GM21360 (cell line): Measurements from ENCODE around the gene CMSS1.

Experiments used
- ATAC-seq: cut with Tn5 transposase; IDR thresholded peaks from one replicate; pipeline ENCODE4 v1.9.1; 2021; ENCODE audit warnings: mild to moderate bottlenecking, moderate library complexity; ENCODE audit not compliant: unreplicated experiment

The CMSS1 gene

GRCh38 chr3:100098784-100099070 is 281.1 kb downstream of the CMSS1 start:
- ATAC-seq: no peak

- ATAC-seq: no peak
These were observed 282.0 kb downstream of the CMSS1 start for GRCh38 chr3:100099621-100100020.

- ATAC-seq: no peak
These were observed 282.8 kb downstream of the CMSS1 start for GRCh38 chr3:100100425-100100824.

GRCh38 chr3:100102757-100103156 is 285.1 kb downstream of the CMSS1 start:
- ATAC-seq: no peak

GRCh38 chr3:100103558-100104441 is 286.1 kb downstream of the CMSS1 start:
- ATAC-seq: peak; percentile 85

- ATAC-seq: peak; percentile 14
These were observed 286.8 kb downstream of the CMSS1 start for GRCh38 chr3:100104442-100104798.

- ATAC-seq: no peak
These were observed 287.3 kb downstream of the CMSS1 start for GRCh38 chr3:100104817-100105413.

GRCh38 chr3:100105501-100105900 is 287.8 kb downstream of the CMSS1 start:
- ATAC-seq: no peak

- ATAC-seq: no peak
These were observed 288.4 kb downstream of the CMSS1 start for GRCh38 chr3:100106094-100106493.

GRCh38 chr3:100106531-100107141 is 289.0 kb downstream of the CMSS1 start:
- no peak for ATAC-seq

- no peak for ATAC-seq
These were observed 289.7 kb downstream of the CMSS1 start for GRCh38 chr3:100107221-100107814.

GRCh38 chr3:100108464-100109079 is 290.9 kb downstream of the CMSS1 start:
- no peak for ATAC-seq

- no peak for ATAC-seq
These were observed 292.5 kb downstream of the CMSS1 start for GRCh38 chr3:100110162-100110561.

GRCh38 chr3:100111728-100112127 is 294.1 kb downstream of the CMSS1 start:
- no peak for ATAC-seq

GRCh38 chr3:100113723-100114412 is 296.2 kb downstream of the CMSS1 start:
- no peak for ATAC-seq

GRCh38 chr3:100114413-100115030 is 296.9 kb downstream of the CMSS1 start, which contains the start of gene FILIP1L:
FILIP1L (minus strand) TSS chr3:100114501.
- ATAC-seq: no peak

- no peak for ATAC-seq
These were observed 299.4 kb downstream of the CMSS1 start for GRCh38 chr3:100117093-100117492.

- ATAC-seq: no peak
These were observed 302.4 kb downstream of the CMSS1 start for GRCh38 chr3:100120012-100120411.

GRCh38 chr3:100120693-100121092 is 303.0 kb downstream of the CMSS1 start:
- ATAC-seq: no peak

GRCh38 chr3:100122321-100122720 is 304.7 kb downstream of the CMSS1 start:
- no peak for ATAC-seq
